Left ventricle myocardium superior (tissue), 1 donor: ENCODE data around the gene BSCL2. TPM values are rescaled to one million over a fixed set of nuclear protein-coding genes. Genes with fewer than 3 reads are reported as not detected.
"Not testable (repeated sequence)": the region's sequence is repeated elsewhere in the genome, so short reads cannot be mapped to it uniquely, and the experiment has no call there.

Experiments
- ATAC-seq: fragments of 200-7000 bp; cut with Tn5 transposase; one replicate; pipeline ENCODE4 v1.9.1; 2020; ENCODE audit warnings: mild to moderate bottlenecking, moderate library complexity
- DNase-seq: peaks from one replicate; pipeline ENCODE4 v3.0.0-alpha.2; 2020
- intact Hi-C: fragments of 100-400 bp; cut with micrococcal nuclease; formaldehyde crosslinking; loops from one replicate; pipeline ENCODE4 v1.11.0; 2022
- total RNA-seq: library from RNA; stranded (reverse); fragmentation: NEBNext Ultra II Directional; extraction: Animal tissue kit (Norgen Biotek cat#: 25700); gene quantifications from one replicate; pipeline ENCODE4 v1.2.1, GENCODE V29; 2021
- donor health status: DM: no; HTN: yes; CAD: no; lungs with severe emphysema.

The BSCL2 gene
- total RNA-seq, 1 donor from 2014 or later = 15.2 TPM

GRCh38 chr11:62667460-62667859 lies 39.8 kb downstream of the BSCL2 start:
- intact Hi-C loops = no loop called here
- no peak for ATAC-seq
- no peak for DNase-seq

- intact Hi-C loops = no loop called here
- no peak for DNase-seq
- no peak for ATAC-seq
Measured at GRCh38 chr11:62666259-62666926, 40.8 kb downstream of the BSCL2 start.

- ATAC-seq (peak; percentile 51), DNase-seq (peak; percentile 69)
Measured at GRCh38 chr11:62665599-62666258, 41.5 kb downstream of the BSCL2 start.

GRCh38 chr11:62665075-62665598 lies 42.1 kb downstream of the BSCL2 start, which contains the start of the genes C11orf98 and CSKMT:
C11orf98 (minus strand) TSS chr11:62665210; CDS start chr11:62665169, 41 bp downstream.
CSKMT (plus strand) TSS chr11:62665312; CDS start chr11:62665880, 568 bp downstream.
- intact Hi-C loops = no loop called here
- peak; percentile 95 for DNase-seq
- ATAC-seq = peak; percentile 98

More at GRCh38 chr11:62665599-62666258, 41.5 kb downstream of the BSCL2 start:
- intact Hi-C loops = no loop called here

- intact Hi-C loops = no loop called here
- DNase-seq = no peak
- ATAC-seq = peak; percentile 36
Measured at GRCh38 chr11:62664405-62665074, 42.7 kb downstream of the BSCL2 start.

- intact Hi-C loops = no loop called here
- ATAC-seq (no peak), DNase-seq (no peak)
Measured at GRCh38 chr11:62656796-62657429, 50.3 kb downstream of the BSCL2 start.

GRCh38 chr11:62654297-62654696 lies 52.9 kb downstream of the BSCL2 start:
- no peak for DNase-seq
- ATAC-seq = no peak
- intact Hi-C loops = no loop called here

GRCh38 chr11:62652161-62653006 lies 54.8 kb downstream of the BSCL2 start:
- intact Hi-C loops = no loop called here
- DNase-seq (no peak), ATAC-seq (no peak)

GRCh38 chr11:62650283-62650682 lies 56.9 kb downstream of the BSCL2 start:
- ATAC-seq, intact Hi-C loops, DNase-seq: not testable (repeated sequence)

- ATAC-seq (no peak), DNase-seq (no peak)
- intact Hi-C loops = no loop called here
Measured at GRCh38 chr11:62649486-62649885, 57.7 kb downstream of the BSCL2 start.

GRCh38 chr11:62648967-62649364 lies 58.3 kb downstream of the BSCL2 start:
- no peak for ATAC-seq
- no peak for DNase-seq
- intact Hi-C loops = no loop called here

- intact Hi-C loops = no loop called here
- DNase-seq (no peak), ATAC-seq (no peak)
Measured at GRCh38 chr11:62648185-62648966, 58.8 kb downstream of the BSCL2 start.

GRCh38 chr11:62647609-62648005 lies 59.6 kb downstream of the BSCL2 start:
- intact Hi-C loops = no loop called here
- ATAC-seq (no peak), DNase-seq (no peak)

- DNase-seq = peak; percentile 36
- ATAC-seq = peak; percentile 1
- intact Hi-C loops = no loop called here
Measured at GRCh38 chr11:62646825-62647608, 60.2 kb downstream of the BSCL2 start.

- peak; percentile 98 for ATAC-seq
- DNase-seq = peak; percentile 99
- intact Hi-C loops = no loop called here
Measured at GRCh38 chr11:62645946-62646824, 61.0 kb downstream of the BSCL2 start, which contains the start of gene GANAB. GANAB (minus strand) TSS chr11:62646613; CDS start chr11:62646599, 14 bp downstream.

- intact Hi-C loops = no loop called here
- DNase-seq = no peak
- ATAC-seq = no peak
Measured at GRCh38 chr11:62645671-62645945, 61.6 kb downstream of the BSCL2 start.
